SH-SY5Y (cell line): ENCODE data around the gene GOLM1.

Experiments used
- GATA2 ChIP-seq: IDR thresholded peaks from 2 replicates; pipeline ENCODE4 v1.6.1; 2011; ENCODE audit warnings: mild to moderate bottlenecking, low read depth, low read length
- GATA3 ChIP-seq: IDR thresholded peaks from 2 replicates; pipeline ENCODE4 v1.6.1; 2011; ENCODE audit warnings: low read depth, mild to moderate bottlenecking, low read length, moderate library complexity

GOLM1 gene

GRCh38 chr9:86098824-86099700 lies at the start of gene GOLM1:
Gene GOLM1, minus strand, starts transcription at chr9:86099558. Its CDS starts 20,238 bp downstream, at chr9:86079320.
- TF ChIP-seq GATA2 (no peak), GATA3 (no peak)

GRCh38 chr9:86142973-86143372 lies 43.6 kb upstream of the GOLM1 start:
- TF ChIP-seq GATA3 (no peak), GATA2 (no peak)

GRCh38 chr9:86141843-86142242 lies 42.5 kb upstream of the GOLM1 start:
- no peak for TF ChIP-seq GATA2

GRCh38 chr9:86135371-86135770 lies 36.0 kb upstream of the GOLM1 start:
- TF ChIP-seq GATA2 (no peak), GATA3 (no peak)

- no peak for TF ChIP-seq GATA2
- TF ChIP-seq GATA3 = no peak
These were observed 35.0 kb upstream of the GOLM1 start for GRCh38 chr9:86134361-86134760.

GRCh38 chr9:86128235-86128822 lies 29.0 kb upstream of the GOLM1 start:
- TF ChIP-seq GATA2 = no peak

GRCh38 chr9:86126998-86127972 lies 27.9 kb upstream of the GOLM1 start:
- no peak for TF ChIP-seq GATA2
- TF ChIP-seq GATA3 = no peak

GRCh38 chr9:86122311-86122710 lies 23.0 kb upstream of the GOLM1 start:
- no peak for TF ChIP-seq GATA2
- TF ChIP-seq GATA3 = no peak

GRCh38 chr9:86119457-86119856 lies 20.1 kb upstream of the GOLM1 start:
- TF ChIP-seq GATA3 (no peak), GATA2 (no peak)

GRCh38 chr9:86116425-86116824 lies 17.1 kb upstream of the GOLM1 start:
- no peak for TF ChIP-seq GATA2
- no peak for TF ChIP-seq GATA3

- TF ChIP-seq GATA3 (no peak), GATA2 (no peak)
These were observed 16.5 kb upstream of the GOLM1 start for GRCh38 chr9:86115886-86116285.

GRCh38 chr9:86112057-86112456 lies 12.7 kb upstream of the GOLM1 start:
- TF ChIP-seq GATA3 (no peak), GATA2 (no peak)

- TF ChIP-seq GATA2 = no peak
- no peak for TF ChIP-seq GATA3
These were observed 3.3 kb upstream of the GOLM1 start for GRCh38 chr9:86102626-86103025.

- TF ChIP-seq GATA2 (no peak), GATA3 (no peak)
These were observed 475 bp upstream of the GOLM1 start for GRCh38 chr9:86099701-86100364.
